HG03108 (cell line): ENCODE results near the gene EMX1.

Experiments used
- ATAC-seq: cut with Tn5 transposase; IDR thresholded peaks from one replicate; pipeline ENCODE4 v1.9.1; 2021; ENCODE audit warnings: moderate library complexity; ENCODE audit not compliant: unreplicated experiment

The EMX1 gene

GRCh38 chr2:72942293-72942692, 25.0 kb downstream of the EMX1 start:
- ATAC-seq: no peak

- ATAC-seq: no peak
Measured at GRCh38 chr2:72942881-72943418, 25.6 kb downstream of the EMX1 start.

GRCh38 chr2:72943540-72944395, 26.4 kb downstream of the EMX1 start:
- no peak for ATAC-seq

GRCh38 chr2:72944804-72945449, 27.6 kb downstream of the EMX1 start:
- no peak for ATAC-seq

DNA sequence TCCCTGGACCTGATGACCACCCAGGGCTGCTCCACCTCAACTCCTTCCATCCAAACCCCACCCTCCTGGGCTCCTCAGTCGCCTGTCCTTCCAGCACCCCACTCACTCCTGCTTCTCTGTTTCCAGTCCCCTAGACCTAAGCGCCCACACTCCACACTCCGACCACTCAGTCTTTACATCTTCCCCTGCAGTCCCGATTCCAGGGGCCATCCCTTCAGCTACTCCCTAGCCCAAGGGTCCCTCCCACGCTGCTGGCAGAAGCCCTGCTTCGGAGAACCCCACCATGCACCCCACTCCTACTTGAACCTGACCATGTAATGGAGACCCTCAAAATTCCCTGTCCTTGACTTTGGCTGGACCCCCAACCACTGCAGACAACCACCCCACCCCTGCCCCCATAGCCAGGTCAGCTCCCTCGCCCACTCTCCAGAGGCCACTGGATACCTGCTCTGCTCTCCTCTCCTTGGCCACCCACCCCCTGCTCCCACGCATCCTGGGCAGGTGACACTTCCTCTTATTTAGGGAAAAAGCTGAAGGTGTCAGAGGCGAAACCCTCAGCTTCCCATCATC, 28.2 kb downstream of the EMX1 start:
- no peak for ATAC-seq

- ATAC-seq: no peak
Measured at GRCh38 chr2:72946466-72946865, 29.1 kb downstream of the EMX1 start.

- no peak for ATAC-seq
Measured at GRCh38 chr2:72947952-72948830, 30.9 kb downstream of the EMX1 start.

DNA sequence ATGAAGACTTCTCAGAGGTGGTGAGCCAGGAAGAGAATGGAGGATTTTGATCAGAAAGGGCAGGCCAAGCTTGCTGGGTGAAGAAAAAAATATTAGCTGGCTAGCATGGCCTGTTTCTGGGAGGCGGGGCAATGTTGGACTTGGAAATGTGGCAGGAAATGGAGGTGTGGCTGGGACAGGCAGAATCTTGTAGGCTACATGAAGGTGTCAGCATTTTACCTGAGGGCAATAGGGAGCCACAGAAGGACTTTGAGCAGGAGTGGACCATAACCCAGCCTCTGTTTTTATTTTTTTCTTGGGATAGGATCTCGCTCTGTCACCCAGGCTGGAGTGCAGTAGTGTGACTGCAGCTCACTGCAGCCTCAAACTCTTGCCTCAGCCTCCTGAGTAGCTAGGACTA, 31.7 kb downstream of the EMX1 start:
- ATAC-seq: no peak

- ATAC-seq: no peak
Measured at GRCh38 chr2:72949642-72950041, 32.3 kb downstream of the EMX1 start.

DNA sequence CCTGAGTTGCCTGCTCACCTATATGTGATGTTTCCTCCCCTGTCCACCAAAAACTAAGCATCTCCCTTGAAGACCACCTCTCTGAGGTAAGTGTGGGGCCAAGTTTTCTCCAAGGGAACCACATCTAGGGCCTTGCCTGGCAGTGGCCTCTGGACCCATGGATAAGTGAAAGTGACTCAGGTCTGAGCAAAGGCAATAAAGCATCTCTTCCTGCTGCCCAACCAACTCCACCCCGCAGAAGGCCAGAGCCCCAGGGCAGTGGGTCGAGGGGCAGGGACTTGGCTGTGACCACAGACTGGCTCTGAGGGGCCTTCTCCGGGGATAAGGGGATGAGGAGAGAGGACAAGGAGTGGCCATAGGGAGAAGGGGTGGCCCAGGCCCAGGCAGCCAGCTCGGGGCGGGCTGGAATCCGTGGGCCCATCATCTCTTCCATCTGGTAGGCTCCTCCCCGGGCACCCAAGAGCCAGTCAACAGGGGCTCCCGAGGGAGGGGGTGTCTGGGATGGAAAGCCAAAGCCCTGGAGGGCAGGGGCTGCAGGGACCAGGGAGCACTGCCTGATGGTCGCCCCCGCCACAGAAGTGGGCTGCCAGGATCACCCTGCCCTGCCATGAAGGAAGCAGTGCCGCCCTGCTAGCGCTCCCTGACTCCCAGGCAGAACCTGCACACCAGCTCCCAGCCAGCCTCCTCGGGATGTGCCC, 33.4 kb downstream of the EMX1 start:
- no peak for ATAC-seq

- no peak for ATAC-seq
Measured at GRCh38 chr2:72951303-72952095, 34.2 kb downstream of the EMX1 start.

GRCh38 chr2:72952110-72952823, 34.9 kb downstream of the EMX1 start:
- no peak for ATAC-seq

GRCh38 chr2:72952961-72953360, 35.6 kb downstream of the EMX1 start:
- no peak for ATAC-seq

- no peak for ATAC-seq
Measured at GRCh38 chr2:72953528-72953927, 36.2 kb downstream of the EMX1 start.

- ATAC-seq: no peak
Measured at GRCh38 chr2:72953976-72954375, 36.7 kb downstream of the EMX1 start.

DNA sequence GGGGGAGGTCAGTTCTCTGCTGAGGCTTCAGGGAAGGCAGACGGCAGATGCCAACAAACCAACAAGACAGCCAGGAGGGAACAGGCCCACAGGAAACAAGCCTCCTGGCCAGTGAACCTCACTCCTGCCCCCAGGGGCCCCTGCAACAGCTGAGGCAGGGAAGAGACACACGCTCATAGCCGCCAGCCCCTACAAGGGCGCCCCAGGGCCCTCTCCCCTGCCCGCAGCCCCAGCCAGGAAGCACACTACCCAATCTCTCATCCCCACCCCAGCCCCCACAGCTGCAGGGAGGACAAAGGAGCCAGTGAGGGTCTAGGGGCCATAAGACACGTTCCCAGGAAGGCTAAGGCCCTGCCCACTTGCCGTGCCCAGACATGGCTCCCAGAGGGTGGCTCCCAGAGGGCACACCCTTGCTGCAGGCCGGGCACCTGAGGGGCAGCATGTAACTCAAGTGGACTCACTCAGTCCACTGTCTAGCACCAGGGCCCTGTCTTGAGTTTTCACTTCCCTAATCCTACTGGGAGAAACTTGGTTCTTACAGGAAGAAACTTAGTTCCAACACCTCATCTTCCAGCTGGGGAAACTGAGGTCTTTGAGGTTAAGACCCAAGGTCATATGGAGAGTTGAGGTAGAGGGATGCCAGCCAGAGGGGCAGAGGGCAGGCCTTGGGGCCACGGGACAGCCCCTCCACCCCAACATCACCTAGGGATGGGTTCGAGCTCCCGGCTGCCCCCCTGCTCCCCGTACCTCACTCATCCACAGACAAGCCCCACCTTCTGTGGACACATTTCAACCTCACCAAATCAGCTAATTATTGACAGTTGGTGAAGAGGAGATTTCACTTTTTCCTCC, 37.3 kb downstream of the EMX1 start:
- ATAC-seq: no peak

GRCh38 chr2:72955228-72956049, 38.1 kb downstream of the EMX1 start:
- no peak for ATAC-seq
